ENCODE data around the gene TAS1R3. TPM values are rescaled to one million over a fixed set of nuclear protein-coding genes. Genes with fewer than 3 reads are reported as not detected.

TAS1R3 gene
- total RNA-seq, 1 donor from 2014 or later = 0.97 TPM

DNA sequence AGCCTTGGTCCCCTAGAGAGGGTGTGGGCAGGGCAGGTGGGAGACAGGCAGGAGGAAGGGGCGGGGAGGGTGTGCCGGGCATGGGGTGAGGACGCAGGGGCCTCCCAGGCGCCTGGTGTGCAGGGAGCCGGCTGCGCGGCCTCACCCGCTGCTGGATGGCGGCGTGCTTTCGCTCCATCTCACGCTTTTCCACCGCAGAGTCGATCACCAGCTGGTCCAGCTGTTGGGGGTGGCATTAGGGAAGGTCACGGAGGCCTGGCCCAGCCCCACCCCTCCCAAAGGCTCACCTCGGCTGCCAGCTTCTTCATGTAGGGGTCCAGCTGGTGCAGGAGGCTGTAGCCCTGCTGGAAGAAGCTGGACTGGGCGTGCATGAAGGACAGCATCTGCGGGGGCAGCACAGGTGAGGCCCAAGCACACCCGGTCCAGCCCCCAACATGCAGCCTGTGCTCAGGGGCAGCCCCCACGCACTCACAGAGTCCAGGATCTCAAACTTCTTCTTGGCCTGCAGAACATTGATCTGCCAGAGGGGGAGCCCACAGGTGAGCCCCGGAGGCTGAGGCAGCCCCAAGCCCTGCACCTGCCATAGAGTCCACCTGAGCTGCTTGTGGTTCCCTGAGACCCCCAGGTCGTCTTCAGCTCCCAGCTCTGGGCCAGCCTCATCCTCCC, 31.3 kb upstream of the TAS1R3 start:
- no peak for DNase-seq (ENCODE audit: extremely low spot score, unreplicated experiment)
- Mint-ChIP-seq H3K4me3 (ENCODE audit: unreplicated experiment) (no peak overlapping the region), H3K36me3 (ENCODE audit: unreplicated experiment) (no peaks in the 10 kb centered on the region), H3K9me3 (ENCODE audit: unreplicated experiment) (no peaks in the 10 kb centered on the region), H3K4me1 (ENCODE audit: unreplicated experiment) (peaks cover 11% of the 10 kb centered on the region), H3K27me3 (ENCODE audit: unreplicated experiment) (no peaks in the 10 kb centered on the region), H3K27ac (ENCODE audit: unreplicated experiment) (no peak overlapping the region)
- TF ChIP-seq, protein P1, sequence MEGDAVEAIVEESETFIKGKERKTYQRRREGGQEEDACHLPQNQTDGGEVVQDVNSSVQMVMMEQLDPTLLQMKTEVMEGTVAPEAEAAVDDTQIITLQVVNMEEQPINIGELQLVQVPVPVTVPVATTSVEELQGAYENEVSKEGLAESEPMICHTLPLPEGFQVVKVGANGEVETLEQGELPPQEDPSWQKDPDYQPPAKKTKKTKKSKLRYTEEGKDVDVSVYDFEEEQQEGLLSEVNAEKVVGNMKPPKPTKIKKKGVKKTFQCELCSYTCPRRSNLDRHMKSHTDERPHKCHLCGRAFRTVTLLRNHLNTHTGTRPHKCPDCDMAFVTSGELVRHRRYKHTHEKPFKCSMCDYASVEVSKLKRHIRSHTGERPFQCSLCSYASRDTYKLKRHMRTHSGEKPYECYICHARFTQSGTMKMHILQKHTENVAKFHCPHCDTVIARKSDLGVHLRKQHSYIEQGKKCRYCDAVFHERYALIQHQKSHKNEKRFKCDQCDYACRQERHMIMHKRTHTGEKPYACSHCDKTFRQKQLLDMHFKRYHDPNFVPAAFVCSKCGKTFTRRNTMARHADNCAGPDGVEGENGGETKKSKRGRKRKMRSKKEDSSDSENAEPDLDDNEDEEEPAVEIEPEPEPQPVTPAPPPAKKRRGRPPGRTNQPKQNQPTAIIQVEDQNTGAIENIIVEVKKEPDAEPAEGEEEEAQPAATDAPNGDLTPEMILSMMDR (IDR thresholded peaks at IDR 0.05) = peak; percentile 32

- H3K27ac Mint-ChIP-seq (ENCODE audit: unreplicated experiment) = no peak overlapping the region
Observed at GRCh38 chr1:1300352-1300739, 30.7 kb upstream of the TAS1R3 start.

DNA sequence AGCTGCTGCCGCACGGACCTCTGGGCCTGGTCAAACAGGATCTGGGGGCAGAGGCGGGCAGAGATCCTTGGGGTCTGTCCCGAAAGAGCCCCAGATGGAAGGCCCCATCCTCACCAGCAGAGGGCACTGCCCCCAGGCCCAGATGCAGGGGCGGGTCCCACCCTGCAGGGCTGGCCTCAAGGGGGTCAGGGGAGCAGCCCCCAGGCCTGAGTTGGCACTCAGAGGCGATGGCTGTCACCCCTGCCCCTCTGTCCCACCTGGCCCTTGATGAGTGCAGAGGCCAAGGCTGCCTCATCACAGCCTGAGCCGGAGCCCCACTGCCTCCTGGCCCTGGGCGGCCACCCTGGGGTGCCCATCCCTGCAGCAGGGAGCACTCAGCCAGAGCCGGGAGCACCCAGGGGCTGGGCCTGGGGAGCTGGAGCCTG, 29.1 kb upstream of the TAS1R3 start:
- Mint-ChIP-seq H3K4me3 (ENCODE audit: unreplicated experiment) (no peak overlapping the region), H3K36me3 (ENCODE audit: unreplicated experiment) (no peaks in the 10 kb centered on the region), H3K27ac (ENCODE audit: unreplicated experiment) (no peak overlapping the region), H3K9me3 (ENCODE audit: unreplicated experiment) (no peaks in the 10 kb centered on the region), H3K27me3 (ENCODE audit: unreplicated experiment) (no peaks in the 10 kb centered on the region), H3K4me1 (ENCODE audit: unreplicated experiment) (peaks cover 31% of the 10 kb centered on the region)
- DNase-seq (ENCODE audit: extremely low spot score, unreplicated experiment) = no peak
- TF ChIP-seq, protein P1 (IDR thresholded peaks at IDR 0.05) = peak; percentile 50

More at GRCh38 chr1:1300352-1300739, 30.7 kb upstream of the TAS1R3 start:
- TF ChIP-seq, protein P1 (IDR thresholded peaks at IDR 0.05) = no peak
- no peaks in the 10 kb centered on the region for H3K27me3 Mint-ChIP-seq (ENCODE audit: unreplicated experiment)
- H3K9me3 Mint-ChIP-seq (ENCODE audit: unreplicated experiment) = no peaks in the 10 kb centered on the region
- H3K4me1 Mint-ChIP-seq (ENCODE audit: unreplicated experiment) = peaks cover 16% of the 10 kb centered on the region
- no peaks in the 10 kb centered on the region for H3K36me3 Mint-ChIP-seq (ENCODE audit: unreplicated experiment)
- H3K4me3 Mint-ChIP-seq (ENCODE audit: unreplicated experiment) = no peak overlapping the region
- no peak for DNase-seq (ENCODE audit: extremely low spot score, unreplicated experiment)

DNA sequence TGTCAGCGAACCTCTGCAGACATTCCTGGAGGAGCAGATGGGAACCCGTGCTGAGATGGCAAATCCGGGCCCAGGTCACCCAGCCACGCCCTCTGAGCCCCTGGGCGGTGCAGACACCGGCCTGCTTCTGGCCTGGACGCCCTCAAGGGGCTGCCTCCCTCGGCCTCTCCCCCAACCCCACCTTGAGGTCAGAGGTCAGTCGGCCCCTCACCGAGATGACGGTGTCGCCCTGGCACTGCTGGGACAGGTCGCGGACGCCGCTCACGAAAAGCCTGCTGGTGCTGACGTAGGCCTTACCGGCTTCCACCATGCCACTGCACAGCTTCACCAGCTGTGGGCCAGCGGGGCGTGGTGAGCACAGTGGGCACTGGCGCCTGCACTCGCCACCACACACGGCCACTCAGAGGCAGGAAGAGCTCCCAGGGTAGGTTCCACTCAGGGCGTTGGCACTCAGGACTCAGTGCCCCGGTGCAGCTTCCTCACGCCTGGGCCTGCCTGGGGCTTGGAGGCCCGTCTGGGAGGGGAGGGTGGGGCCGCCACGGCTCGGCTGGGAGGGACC, 28.1 kb upstream of the TAS1R3 start:
- H3K36me3 Mint-ChIP-seq (ENCODE audit: unreplicated experiment) = no peaks in the 10 kb centered on the region
- DNase-seq (ENCODE audit: extremely low spot score, unreplicated experiment) = no peak
- no peaks in the 10 kb centered on the region for H3K27me3 Mint-ChIP-seq (ENCODE audit: unreplicated experiment)
- TF ChIP-seq, protein P1 (IDR thresholded peaks at IDR 0.05) = no peak
- H3K27ac Mint-ChIP-seq (ENCODE audit: unreplicated experiment) = no peak overlapping the region
- no peaks in the 10 kb centered on the region for H3K9me3 Mint-ChIP-seq (ENCODE audit: unreplicated experiment)
- H3K4me3 Mint-ChIP-seq (ENCODE audit: unreplicated experiment) = no peak overlapping the region
- peaks cover 33% of the 10 kb centered on the region for H3K4me1 Mint-ChIP-seq (ENCODE audit: unreplicated experiment)

- Mint-ChIP-seq H3K27me3 (ENCODE audit: unreplicated experiment) (no peaks in the 10 kb centered on the region), H3K27ac (ENCODE audit: unreplicated experiment) (no peak overlapping the region), H3K4me3 (ENCODE audit: unreplicated experiment) (no peak overlapping the region), H3K36me3 (ENCODE audit: unreplicated experiment) (no peaks in the 10 kb centered on the region), H3K4me1 (ENCODE audit: unreplicated experiment) (peaks cover 33% of the 10 kb centered on the region), H3K9me3 (ENCODE audit: unreplicated experiment) (no peaks in the 10 kb centered on the region)
- TF ChIP-seq, protein P1 (IDR thresholded peaks at IDR 0.05) = no peak
- DNase-seq (ENCODE audit: extremely low spot score, unreplicated experiment) = no peak
Observed at GRCh38 chr1:1303736-1304135, 27.3 kb upstream of the TAS1R3 start.

All from osteocyte (in vitro differentiated cells).